ENCODE data around the gene CMTM3. TPM values are rescaled to one million over a fixed set of nuclear protein-coding genes. Genes with fewer than 3 reads are reported as not detected.

The CMTM3 gene
- total RNA-seq, 2 donors from 2014 or later, result 82.4 to 90.6 TPM

GRCh38 chr16:66636199-66636598 lies 31.7 kb downstream of the CMTM3 start:
- H3K27ac Mint-ChIP-seq, result no peak overlapping the region
- ATAC-seq (replicated peaks in 1 of 2) (no peak), DNase-seq (no peak)
- no peaks in the 10 kb centered on the region for H3K36me3 Mint-ChIP-seq (ENCODE audit: insufficient read depth in 2 of 2)
- no peaks in the 10 kb centered on the region for H3K4me1 Mint-ChIP-seq (ENCODE audit: low read depth)
- H3K9me3 Mint-ChIP-seq, result no peaks in the 10 kb centered on the region
- H3K4me3 Mint-ChIP-seq, result no peak overlapping the region
- H3K27me3 Mint-ChIP-seq (ENCODE audit: low read depth), result peaks cover 6% of the 10 kb centered on the region

GRCh38 chr16:66637806-66638205 lies 33.3 kb downstream of the CMTM3 start:
- no peak for ATAC-seq (replicated peaks in 1 of 2)
- H3K9me3 Mint-ChIP-seq, result no peaks in the 10 kb centered on the region
- H3K36me3 Mint-ChIP-seq (ENCODE audit: insufficient read depth in 2 of 2), result no peaks in the 10 kb centered on the region
- no peak overlapping the region for H3K27ac Mint-ChIP-seq
- H3K4me3 Mint-ChIP-seq, result no peak overlapping the region
- H3K27me3 Mint-ChIP-seq (ENCODE audit: low read depth), result peaks cover 6% of the 10 kb centered on the region
- DNase-seq, result no peak
- no peaks in the 10 kb centered on the region for H3K4me1 Mint-ChIP-seq (ENCODE audit: low read depth)

GRCh38 chr16:66639091-66639885 lies 34.8 kb downstream of the CMTM3 start:
- no peaks in the 10 kb centered on the region for H3K9me3 Mint-ChIP-seq
- no peaks in the 10 kb centered on the region for H3K4me1 Mint-ChIP-seq (ENCODE audit: low read depth)
- H3K36me3 Mint-ChIP-seq (ENCODE audit: insufficient read depth in 2 of 2), result no peaks in the 10 kb centered on the region
- ATAC-seq (replicated peaks in 1 of 2) (no peak), DNase-seq (no peak)
- no peak overlapping the region for H3K27ac Mint-ChIP-seq
- H3K4me3 Mint-ChIP-seq, result no peak overlapping the region
- H3K27me3 Mint-ChIP-seq (ENCODE audit: low read depth), result peaks cover 6% of the 10 kb centered on the region

- Mint-ChIP-seq H3K4me3 (no peak overlapping the region), H3K4me1 (ENCODE audit: low read depth) (no peaks in the 10 kb centered on the region), H3K36me3 (ENCODE audit: insufficient read depth in 2 of 2) (no peaks in the 10 kb centered on the region), H3K9me3 (no peaks in the 10 kb centered on the region), H3K27ac (no peak overlapping the region), H3K27me3 (ENCODE audit: low read depth) (peaks cover 6% of the 10 kb centered on the region)
- DNase-seq, result no peak
- ATAC-seq (replicated peaks in 1 of 2), result no peak
These were observed 36.3 kb downstream of the CMTM3 start for GRCh38 chr16:66640724-66641314.

- H3K4me3 Mint-ChIP-seq, result no peak overlapping the region
- H3K4me1 Mint-ChIP-seq (ENCODE audit: low read depth), result no peaks in the 10 kb centered on the region
- no peak for DNase-seq
- peaks cover 6% of the 10 kb centered on the region for H3K27me3 Mint-ChIP-seq (ENCODE audit: low read depth)
- no peaks in the 10 kb centered on the region for H3K9me3 Mint-ChIP-seq
- ATAC-seq (replicated peaks in 1 of 2), result no peak
- no peaks in the 10 kb centered on the region for H3K36me3 Mint-ChIP-seq (ENCODE audit: insufficient read depth in 2 of 2)
- H3K27ac Mint-ChIP-seq, result no peak overlapping the region
These were observed 36.9 kb downstream of the CMTM3 start for GRCh38 chr16:66641387-66641786.

GRCh38 chr16:66647866-66648265 lies 43.4 kb downstream of the CMTM3 start:
- no peak for ATAC-seq (replicated peaks in 1 of 2)
- Mint-ChIP-seq H3K9me3 (no peaks in the 10 kb centered on the region), H3K4me1 (ENCODE audit: low read depth) (peaks cover 9% of the 10 kb centered on the region), H3K27me3 (ENCODE audit: low read depth) (no peaks in the 10 kb centered on the region), H3K27ac (no peak overlapping the region), H3K36me3 (ENCODE audit: insufficient read depth in 2 of 2) (no peaks in the 10 kb centered on the region), H3K4me3 (no peak overlapping the region)
- no peak for DNase-seq

- no peaks in the 10 kb centered on the region for H3K9me3 Mint-ChIP-seq
- DNase-seq (no peak), ATAC-seq (replicated peaks in 1 of 2) (no peak)
- no peak overlapping the region for H3K27ac Mint-ChIP-seq
- H3K36me3 Mint-ChIP-seq (ENCODE audit: insufficient read depth in 2 of 2), result no peaks in the 10 kb centered on the region
- no peak overlapping the region for H3K4me3 Mint-ChIP-seq
- H3K4me1 Mint-ChIP-seq (ENCODE audit: low read depth), result peaks cover 9% of the 10 kb centered on the region
- no peaks in the 10 kb centered on the region for H3K27me3 Mint-ChIP-seq (ENCODE audit: low read depth)
These were observed 44.7 kb downstream of the CMTM3 start for GRCh38 chr16:66649167-66649566.

GRCh38 chr16:66649636-66650205 lies 45.2 kb downstream of the CMTM3 start:
- ATAC-seq (replicated peaks in 1 of 2) (no peak), DNase-seq (no peak)
- H3K27ac Mint-ChIP-seq, result no peak overlapping the region
- H3K27me3 Mint-ChIP-seq (ENCODE audit: low read depth), result no peaks in the 10 kb centered on the region
- no peaks in the 10 kb centered on the region for H3K36me3 Mint-ChIP-seq (ENCODE audit: insufficient read depth in 2 of 2)
- H3K4me3 Mint-ChIP-seq, result no peak overlapping the region
- H3K4me1 Mint-ChIP-seq (ENCODE audit: low read depth), result peaks cover 9% of the 10 kb centered on the region
- no peaks in the 10 kb centered on the region for H3K9me3 Mint-ChIP-seq

- no peaks in the 10 kb centered on the region for H3K36me3 Mint-ChIP-seq (ENCODE audit: insufficient read depth in 2 of 2)
- no peaks in the 10 kb centered on the region for H3K27me3 Mint-ChIP-seq (ENCODE audit: low read depth)
- ATAC-seq (replicated peaks in 1 of 2) (peak; percentile 99 to 100), DNase-seq (peak; percentile 85 to 87)
- H3K9me3 Mint-ChIP-seq, result no peaks in the 10 kb centered on the region
- peak overlapping the region; percentile 77 to 81 for H3K4me3 Mint-ChIP-seq
- peaks cover 9% of the 10 kb centered on the region for H3K4me1 Mint-ChIP-seq (ENCODE audit: low read depth)
- no peak overlapping the region for H3K27ac Mint-ChIP-seq
These were observed 46.4 kb downstream of the CMTM3 start for GRCh38 chr16:66650707-66651473.

GRCh38 chr16:66651474-66651765 lies 46.9 kb downstream of the CMTM3 start:
- no peaks in the 10 kb centered on the region for H3K36me3 Mint-ChIP-seq (ENCODE audit: insufficient read depth in 2 of 2)
- no peak overlapping the region for H3K27ac Mint-ChIP-seq
- peak overlapping the region; percentile 77 to 81 for H3K4me3 Mint-ChIP-seq
- DNase-seq (no peak), ATAC-seq (replicated peaks in 1 of 2) (no peak)
- peaks cover 9% of the 10 kb centered on the region for H3K4me1 Mint-ChIP-seq (ENCODE audit: low read depth)
- H3K9me3 Mint-ChIP-seq, result no peaks in the 10 kb centered on the region
- H3K27me3 Mint-ChIP-seq (ENCODE audit: low read depth), result no peaks in the 10 kb centered on the region

- H3K27ac Mint-ChIP-seq, result no peak overlapping the region
- no peak overlapping the region for H3K4me3 Mint-ChIP-seq
- no peaks in the 10 kb centered on the region for H3K9me3 Mint-ChIP-seq
- peaks cover 9% of the 10 kb centered on the region for H3K4me1 Mint-ChIP-seq (ENCODE audit: low read depth)
- no peak for ATAC-seq (replicated peaks in 1 of 2)
- no peak for DNase-seq
- no peaks in the 10 kb centered on the region for H3K36me3 Mint-ChIP-seq (ENCODE audit: insufficient read depth in 2 of 2)
- H3K27me3 Mint-ChIP-seq (ENCODE audit: low read depth), result no peaks in the 10 kb centered on the region
These were observed 47.5 kb downstream of the CMTM3 start for GRCh38 chr16:66651965-66652364.

- no peak overlapping the region for H3K4me3 Mint-ChIP-seq
- ATAC-seq (replicated peaks in 1 of 2) (no peak), DNase-seq (no peak)
- no peaks in the 10 kb centered on the region for H3K36me3 Mint-ChIP-seq (ENCODE audit: insufficient read depth in 2 of 2)
- H3K9me3 Mint-ChIP-seq, result no peaks in the 10 kb centered on the region
- no peaks in the 10 kb centered on the region for H3K27me3 Mint-ChIP-seq (ENCODE audit: low read depth)
- peaks cover 9% of the 10 kb centered on the region for H3K4me1 Mint-ChIP-seq (ENCODE audit: low read depth)
- no peak overlapping the region for H3K27ac Mint-ChIP-seq
These were observed 48.3 kb downstream of the CMTM3 start for GRCh38 chr16:66652661-66653360.

Data from activated T-cell treated with anti-CD3 and anti-CD28 coated beads, Interleukin-2, amount 50 U/mL, for 72 hours (primary cell).